K562 (cell line): ENCODE data around the gene PRKAR2B. TPM values are rescaled to one million over a fixed set of nuclear protein-coding genes. Genes with fewer than 3 reads are reported as not detected.

Experiments
- CREBBP ChIP-seq: IDR thresholded peaks from one replicate; pipeline ENCODE4 v1.6.1; 2012; ENCODE audit warnings: low read depth, mild to moderate bottlenecking, control low read depth, inconsistent platforms, low read length
- E2F1 ChIP-seq: sonication (generic); formaldehyde crosslinking; IDR thresholded peaks from 2 replicates; pipeline ENCODE4 v1.8.1; 2023; ENCODE audit warnings: mild to moderate bottlenecking, missing genetic modification reagents, moderate library complexity
- FOSL1 ChIP-seq: fragments of 200-800 bp; sonication (Bioruptor generic); conservative IDR thresholded peaks from 2 replicates; pipeline ENCODE4 v1.6.1; 2016; ENCODE audit warnings: missing genetic modification characterization, missing compliant biosample characterization
- HDAC1 ChIP-seq, 2 experiments: fragments of 450-650 bp; IDR thresholded peaks; 2 replicates each; pipeline ENCODE4 v1.6.1; 2016 to 2017; ENCODE audit warnings: inconsistent platforms in 1 of 2, mild to moderate bottlenecking in 1 of 2, moderate library complexity in 1 of 2
- HDAC2 ChIP-seq: fragments of 450-650 bp; IDR thresholded peaks from 2 replicates; pipeline ENCODE4 v1.6.1; 2016; ENCODE audit warnings: mild to moderate bottlenecking
- KDM5B ChIP-seq: fragments of 200-600 bp; sonication (generic); IDR thresholded peaks from 2 replicates; pipeline ENCODE4 v1.6.1; 2012; ENCODE audit warnings: low read depth, mild to moderate bottlenecking, moderate library complexity, low read length, control low read depth, inconsistent platforms; ENCODE audit not compliant: insufficient replicate concordance
- LCOR ChIP-seq: sonication (generic); formaldehyde crosslinking; IDR thresholded peaks from 2 replicates; pipeline ENCODE4 v1.8.0; 2022; ENCODE audit warnings: mild to moderate bottlenecking, missing genetic modification reagents
- NFYB ChIP-seq: IDR thresholded peaks from 2 replicates; pipeline ENCODE4 v1.6.1; 2011; ENCODE audit warnings: mild to moderate bottlenecking, moderate library complexity; ENCODE audit not compliant: insufficient read length; ENCODE audit errors: extremely low read depth
- NKRF ChIP-seq: fragments of 450-650 bp; IDR thresholded peaks from 2 replicates; pipeline ENCODE4 v1.6.1; 2016; ENCODE audit warnings: borderline replicate concordance
- SIN3A ChIP-seq, 2 experiments: fragments of 150-350 bp in 1 of 2; IDR thresholded peaks; 2 replicates each; pipeline ENCODE4 v1.6.1; 2011 to 2016; ENCODE audit warnings: borderline replicate concordance in 2 of 2, low read depth in 2 of 2, low read length in 2 of 2, mild to moderate bottlenecking in 2 of 2, moderate library complexity in 2 of 2; ENCODE audit not compliant: control insufficient read depth in 1 of 2
- TRIM24 ChIP-seq, 2 experiments: fragments of 450-650 bp; IDR thresholded peaks; 2 replicates each; pipeline ENCODE4 v1.6.1; 2016
- YY1 ChIP-seq, 3 experiments: IDR thresholded peaks; 2 replicates each; pipeline ENCODE4 v1.6.1; 2011; ENCODE audit warnings: low read length in 2 of 3, mild to moderate bottlenecking in 2 of 3, moderate library complexity in 2 of 3, borderline replicate concordance in 1 of 3, control low read depth in 1 of 3, low read depth in 1 of 3; ENCODE audit not compliant: insufficient read depth in 3 of 3, insufficient replicate concordance in 2 of 3, control insufficient read depth in 1 of 3, insufficient read length in 1 of 3; ENCODE audit errors: extremely low read depth in 1 of 3
- ZBTB7A ChIP-seq: IDR thresholded peaks from 2 replicates; pipeline ENCODE4 v1.6.1; 2011; ENCODE audit warnings: low read depth, mild to moderate bottlenecking, low read length, moderate library complexity, borderline replicate concordance; ENCODE audit not compliant: control insufficient read depth
- ZC3H4 ChIP-seq: sonication (generic); formaldehyde crosslinking; IDR thresholded peaks from 2 replicates; pipeline ENCODE4 v1.9.0; 2021; ENCODE audit warnings: missing genetic modification reagents, borderline replicate concordance
- ZC3H8 ChIP-seq: fragments of 450-650 bp; IDR thresholded peaks from 2 replicates; pipeline ENCODE4 v1.6.1; 2017
- ZNF12 ChIP-seq: sonication (generic); formaldehyde crosslinking; IDR thresholded peaks from 2 replicates; pipeline ENCODE4 v1.4.0; 2020; ENCODE audit warnings: mild to moderate bottlenecking, missing genetic modification reagents
- ZNF551 ChIP-seq: fragments of 250-450 bp; sonication (Bioruptor Pico); IDR thresholded peaks from 2 replicates; pipeline ENCODE4 v1.5.0; 2021; ENCODE audit warnings: mild to moderate bottlenecking, moderate library complexity
- ZNF79 ChIP-seq: fragments of 250-450 bp; sonication (Bioruptor Pico); IDR thresholded peaks from 2 replicates; pipeline ENCODE4 v1.4.0; 2020; ENCODE audit warnings: low read depth, mild to moderate bottlenecking, moderate library complexity
- polyA plus RNA-seq, 8 experiments: library from polyadenylated mRNA; depleted of rRNA in 4 of 8; stranded (reverse) in 5 of 8; unstranded in 3 of 8; fragments of >200 nt; fragmentation: Nextera tagmentation in 2 of 8; fragmentation: Illumina TruSeq in 1 of 8; extraction: Ambion mirVana in 2 of 8; extraction: Trizol in 1 of 8; gene quantifications; 2 replicates each; pipeline versions ENCODE4 v1.2.1 to v1.2.3, GENCODE V29; 2011 to 2014; ENCODE audit warnings: inconsistent platforms in 1 of 8, missing spikeins in 1 of 8
- total RNA-seq, 7 experiments: library from RNA; depleted of rRNA in 6 of 7; stranded (reverse); fragments of >200 nt in 6 of 7; fragmentation: Illumina TruSeq in 2 of 7; extraction: Trizol in 2 of 7; gene quantifications; 2 replicates each; pipeline versions ENCODE4 v1.2.1 to v1.2.3, GENCODE V29; 2011 to 2021; ENCODE audit warnings: low replicate concordance in 1 of 7
- TF ChIP-seq, protein P1 (sequence below): fragments of 250-450 bp; sonication (Bioruptor Pico); IDR thresholded peaks from 2 replicates; pipeline ENCODE4 v1.5.0; 2021; ENCODE audit warnings: mild to moderate bottlenecking, moderate library complexity

PRKAR2B gene
- total and polyA plus RNA-seq, 9 of the 15 experiments (the other 6 are each of a cell fraction or from before 2014, with no cell fraction given), result 59.0 to 173 (median 129) TPM

- no peak for TF ChIP-seq ZBTB7A
- TF ChIP-seq YY1 (IDR thresholded peaks at IDR 0.05; ENCODE audit: borderline replicate concordance in 1 of 3, control insufficient read depth in 1 of 3, extremely low read depth in 1 of 3, insufficient read depth in 3 of 3, insufficient read length in 1 of 3, insufficient replicate concordance in 2 of 3, low read depth in 1 of 3, low read length in 2 of 3), result no peak
- TF ChIP-seq LCOR, result no peak
- no peak for TF ChIP-seq ZNF79 (CRISPR knock-in tag)
- TF ChIP-seq ZNF12 (CRISPR knock-in tag), result no peak
- TF ChIP-seq E2F1 (CRISPR knock-in tag), result no peak
- no peak for TF ChIP-seq SIN3A (IDR thresholded peaks at IDR 0.05; ENCODE audit: borderline replicate concordance in 2 of 2, control insufficient read depth in 1 of 2, low read depth in 2 of 2, low read length in 2 of 2)
- TF ChIP-seq ZC3H4, result no peak
- TF ChIP-seq NKRF, result no peak
- peak; percentile 45; the same call in 1 of the 2 replicates for TF ChIP-seq HDAC2
- no peak for TF ChIP-seq TRIM24 (IDR thresholded peaks at IDR 0.05)
- TF ChIP-seq FOSL1 (tag), result 0 out of 2 replicates have a peak, but pooled peaks have one; percentile 40
- TF ChIP-seq, protein P1, sequence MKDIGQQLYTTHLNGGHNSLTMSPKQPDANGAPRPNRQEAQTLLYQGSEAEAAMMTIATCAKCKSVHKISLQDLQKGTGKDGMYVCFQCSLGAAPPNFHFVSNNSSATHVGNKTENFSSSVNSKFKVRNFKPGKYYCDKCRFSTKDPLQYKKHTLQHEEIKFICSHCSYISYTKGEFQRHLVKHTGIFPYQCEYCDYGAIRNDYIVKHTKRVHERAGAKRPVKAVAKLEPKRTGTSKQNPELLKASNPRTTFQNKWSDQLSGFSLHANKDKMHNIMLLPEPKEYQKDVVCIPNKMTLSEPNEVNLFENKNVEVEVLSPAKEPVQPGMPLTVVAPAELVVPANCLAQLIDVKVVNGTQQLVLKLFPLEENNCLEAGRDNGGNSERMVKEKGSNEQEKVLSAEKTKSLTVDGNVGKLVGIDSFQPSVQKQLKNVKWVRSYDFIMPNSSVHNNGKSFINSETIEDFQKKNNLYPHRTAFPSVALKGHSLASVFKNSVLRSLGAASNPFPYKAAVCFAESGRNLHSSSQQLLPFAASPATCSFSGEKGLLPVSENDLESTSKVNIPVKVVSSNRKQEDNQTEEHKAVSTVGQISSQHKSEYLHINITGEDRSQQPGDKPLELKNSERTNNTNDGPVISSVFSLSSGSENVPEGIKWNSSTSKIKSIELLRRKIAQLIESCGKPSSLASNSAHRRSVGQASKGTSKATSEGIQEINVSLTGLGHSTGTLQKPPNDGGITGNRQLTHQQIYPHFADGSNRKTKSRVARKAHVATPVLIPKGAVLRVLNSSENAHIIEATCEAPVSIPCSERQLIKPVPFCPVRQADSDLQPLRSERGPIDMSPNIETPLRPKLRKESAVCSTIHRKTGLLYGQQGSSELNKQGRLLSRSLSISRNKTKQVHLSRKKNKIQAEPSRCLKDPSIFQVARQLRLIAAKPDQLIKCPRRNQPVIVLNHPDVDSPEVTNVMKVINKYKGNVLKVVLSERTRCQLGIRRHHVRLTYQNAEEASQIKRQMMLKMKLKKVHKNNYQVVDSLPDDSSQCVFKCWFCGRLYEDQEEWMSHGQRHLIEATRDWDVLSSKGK (CRISPR knock-in tag), result no peak
- no peak for TF ChIP-seq ZNF551 (CRISPR knock-in tag)
- no peak for TF ChIP-seq NFYB
- TF ChIP-seq HDAC1 (IDR thresholded peaks at IDR 0.05), result peak in 1 of 2 experiments; percentile 33; a peak in 2 of 4 replicates
- TF ChIP-seq CREBBP, result no peak
- no peak for TF ChIP-seq KDM5B
- no peak for TF ChIP-seq ZC3H8
Observed at GRCh38 chr7:107115762-107116540, 71.4 kb downstream of the PRKAR2B start (continued).
